ENCODE data around the gene CPLX4.
A peak's percentile ranks its signal among the peaks of the same experiment; 100 is the strongest.

CPLX4 gene

DNA sequence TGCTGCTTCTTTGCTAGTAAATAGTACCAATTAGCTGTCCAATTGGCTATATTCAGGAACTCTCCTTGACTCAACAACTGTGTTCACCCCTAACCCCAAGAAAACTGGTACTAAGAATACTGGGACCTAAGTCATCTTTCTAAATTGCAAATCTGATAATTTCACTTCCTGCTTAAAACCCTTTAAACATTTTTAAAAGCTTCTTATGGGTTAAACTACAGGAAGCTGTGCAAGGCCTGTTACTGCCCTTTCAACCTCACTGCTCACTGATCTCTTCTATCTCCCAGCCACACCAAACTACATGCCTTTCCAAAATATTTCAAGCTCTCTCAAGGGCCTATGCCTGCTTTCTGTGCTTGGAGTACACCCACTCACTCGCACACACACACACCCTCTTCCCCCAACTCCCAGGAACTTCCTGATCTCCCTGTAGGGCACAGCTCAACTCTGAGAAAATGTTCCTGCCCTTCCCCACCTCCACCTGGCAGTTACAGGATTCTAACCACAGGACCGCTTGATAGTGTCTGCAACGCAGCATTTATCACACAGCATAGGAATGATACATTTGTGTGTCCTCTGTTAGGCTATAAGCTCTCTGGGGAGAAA is 33.9 kb upstream of the CPLX4 start:
- Histone ChIP-seq H4K20me1 (ENCODE audit: insufficient read depth, low read length) (peaks cover 59% of the 10 kb centered on the region), H2AFZ (ENCODE audit: low read depth, low read length) (no peak overlapping the region), H3K27ac (ENCODE audit: low read length) (peak overlapping the region; percentile 70), H3K4me1 (ENCODE audit: low read length) (peaks cover 36% of the 10 kb centered on the region), H3K4me3 (ENCODE audit: low read length) (no peak overlapping the region), H3K27me3 (ENCODE audit: low read depth, low read length) (no peaks in the 10 kb centered on the region), H3K36me3 (replicated peaks; ENCODE audit: low read depth, low read length) (peaks cover 90% of the 10 kb centered on the region), H3K4me2 (ENCODE audit: low read length) (peak overlapping the region; percentile 48), H3K9me3 (ENCODE audit: insufficient read depth, low read length) (no peaks in the 10 kb centered on the region), H3K79me2 (ENCODE audit: low read length) (peaks cover 31% of the 10 kb centered on the region), H3K9ac (ENCODE audit: low read length) (peak overlapping the region; percentile 13; the same call in 1 of the 2 replicates)
- TF ChIP-seq EZH2phosphoT487 (IDR thresholded peaks at IDR 0.05; ENCODE audit: low read depth) (no peak), CTCF (IDR thresholded peaks at IDR 0.05; ENCODE audit: low read depth, low read length) (no peak)

DNA sequence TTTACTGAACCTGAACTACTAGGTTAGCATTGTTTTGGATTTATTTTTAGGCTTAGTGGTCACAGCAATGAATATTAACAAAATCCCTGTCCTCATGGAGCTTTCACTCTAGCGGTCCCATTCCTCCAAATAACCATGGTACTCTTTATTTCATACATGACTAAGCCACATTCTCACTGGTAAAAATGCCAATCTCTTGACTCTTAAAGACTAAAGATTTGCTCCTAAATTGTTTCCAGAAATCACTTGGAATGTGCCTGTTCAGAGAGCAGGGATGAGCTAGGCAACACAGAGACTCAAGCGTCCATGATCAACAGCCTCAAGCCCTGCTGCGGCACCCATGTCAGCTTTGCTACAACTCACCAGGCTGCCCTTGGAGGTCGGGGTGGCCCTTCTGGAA is 27.1 kb upstream of the CPLX4 start:
- Histone ChIP-seq H3K27me3 (ENCODE audit: low read depth, low read length) (no peaks in the 10 kb centered on the region), H2AFZ (ENCODE audit: low read depth, low read length) (no peak overlapping the region), H3K9me3 (ENCODE audit: insufficient read depth, low read length) (no peaks in the 10 kb centered on the region), H4K20me1 (ENCODE audit: insufficient read depth, low read length) (peaks cover 49% of the 10 kb centered on the region), H3K36me3 (replicated peaks; ENCODE audit: low read depth, low read length) (peaks cover 85% of the 10 kb centered on the region), H3K27ac (ENCODE audit: low read length) (no peak overlapping the region), H3K4me2 (ENCODE audit: low read length) (no peak overlapping the region), H3K4me1 (ENCODE audit: low read length) (no peaks in the 10 kb centered on the region), H3K4me3 (ENCODE audit: low read length) (no peak overlapping the region), H3K9ac (ENCODE audit: low read length) (no peak overlapping the region), H3K79me2 (ENCODE audit: low read length) (peaks cover 46% of the 10 kb centered on the region)
- no peak for TF ChIP-seq EZH2phosphoT487 (IDR thresholded peaks at IDR 0.05; ENCODE audit: low read depth)
- TF ChIP-seq CTCF (IDR thresholded peaks at IDR 0.05; ENCODE audit: low read depth, low read length): no peak

- TF ChIP-seq EZH2phosphoT487 (IDR thresholded peaks at IDR 0.05; ENCODE audit: low read depth): no peak
- TF ChIP-seq CTCF (IDR thresholded peaks at IDR 0.05; ENCODE audit: low read depth, low read length): no peak
- no peak overlapping the region for H3K27ac ChIP-seq (ENCODE audit: low read length)
- no peak overlapping the region for H3K9ac ChIP-seq (ENCODE audit: low read length)
- no peak overlapping the region for H3K4me3 ChIP-seq (ENCODE audit: low read length)
- peaks cover 91% of the 10 kb centered on the region for H3K36me3 ChIP-seq (replicated peaks; ENCODE audit: low read depth, low read length)
- no peaks in the 10 kb centered on the region for H3K4me1 ChIP-seq (ENCODE audit: low read length)
- no peaks in the 10 kb centered on the region for H3K9me3 ChIP-seq (ENCODE audit: insufficient read depth, low read length)
- peaks cover 52% of the 10 kb centered on the region for H3K79me2 ChIP-seq (ENCODE audit: low read length)
- no peaks in the 10 kb centered on the region for H3K27me3 ChIP-seq (ENCODE audit: low read depth, low read length)
- H2AFZ ChIP-seq (ENCODE audit: low read depth, low read length): no peak overlapping the region
- peaks cover 51% of the 10 kb centered on the region for H4K20me1 ChIP-seq (ENCODE audit: insufficient read depth, low read length)
- H3K4me2 ChIP-seq (ENCODE audit: low read length): no peak overlapping the region
These were observed 26.5 kb upstream of the CPLX4 start for GRCh38 chr18:59344996-59345395.

- no peak overlapping the region for H3K27ac ChIP-seq (ENCODE audit: low read length)
- H3K9ac ChIP-seq (ENCODE audit: low read length): no peak overlapping the region
- peaks cover 55% of the 10 kb centered on the region for H4K20me1 ChIP-seq (ENCODE audit: insufficient read depth, low read length)
- peaks cover 92% of the 10 kb centered on the region for H3K36me3 ChIP-seq (replicated peaks; ENCODE audit: low read depth, low read length)
- no peak overlapping the region for H3K4me3 ChIP-seq (ENCODE audit: low read length)
- peaks cover 61% of the 10 kb centered on the region for H3K79me2 ChIP-seq (ENCODE audit: low read length)
- no peaks in the 10 kb centered on the region for H3K4me1 ChIP-seq (ENCODE audit: low read length)
- no peaks in the 10 kb centered on the region for H3K27me3 ChIP-seq (ENCODE audit: low read depth, low read length)
- no peaks in the 10 kb centered on the region for H3K9me3 ChIP-seq (ENCODE audit: insufficient read depth, low read length)
- no peak overlapping the region for H2AFZ ChIP-seq (ENCODE audit: low read depth, low read length)
- H3K4me2 ChIP-seq (ENCODE audit: low read length): no peak overlapping the region
- TF ChIP-seq EZH2phosphoT487 (IDR thresholded peaks at IDR 0.05; ENCODE audit: low read depth) (no peak), CTCF (IDR thresholded peaks at IDR 0.05; ENCODE audit: low read depth, low read length) (no peak)
These were observed 25.5 kb upstream of the CPLX4 start for GRCh38 chr18:59343926-59344325.
